Mucosa of descending colon (tissue), 3 donors: ENCODE results near the gene PNPLA3. TPM values are rescaled to one million over a fixed set of nuclear protein-coding genes. Genes with fewer than 3 reads are reported as not detected.

ENCODE experiments used
- ATAC-seq: fragments of 200-7000 bp; cut with Tn5 transposase; one replicate; pipeline ENCODE4 v1.9.1; 2020; ENCODE audit warnings: mild to moderate bottlenecking, moderate library complexity
- DNase-seq, 3 donors: peaks; one replicate each; pipeline ENCODE4 v3.0.0-alpha.2; 2020
- H3K36me3 ChIP-seq: fragments of 200-600 bp; one replicate; pipeline ENCODE4 v1.8.0; 2021; ENCODE audit warnings: low read depth, mild to moderate bottlenecking
- H3K4me1 ChIP-seq: fragments of 200-600 bp; one replicate; pipeline ENCODE4 v1.8.0; 2021; ENCODE audit warnings: low read depth, mild to moderate bottlenecking
- H3K4me3 ChIP-seq: fragments of 200-600 bp; one replicate; pipeline ENCODE4 v1.8.0; 2021; ENCODE audit warnings: mild to moderate bottlenecking
- H3K9me3 ChIP-seq: fragments of 200-600 bp; one replicate; pipeline ENCODE4 v1.8.0; 2021; ENCODE audit warnings: mild to moderate bottlenecking
- CTCF ChIP-seq: fragments of 200-600 bp; IDR thresholded peaks from one replicate; pipeline ENCODE4 v1.8.0; 2022; ENCODE audit warnings: antibody characterized with exemption, mild to moderate bottlenecking
- intact Hi-C, 2 donors: fragments of 100-400 bp; cut with DNase I in 1 of 2; cut with micrococcal nuclease in 1 of 2; formaldehyde crosslinking; loops; one replicate each; pipeline versions ENCODE4 v1.11.0 to v1.11.1; 2022; cut with DNase I, micrococcal nuclease
- total RNA-seq, 3 donors: library from RNA; stranded (reverse); fragmentation: NEBNext Ultra II Directional in 2 of 3; extraction: Animal tissue kit (Norgen Biotek cat#: 25700) in 2 of 3; gene quantifications; one replicate each; pipeline versions ENCODE4 v1.2.1 to v1.2.4, GENCODE V29; 2021 to 2023
- donor health status: DM: no; HTN: no; CAD: no; lungs with moderate emphysema.
- donor health status: DM: no; HTN: no; CAD: no.
- donor health status: DM: no; HTN: yes; CAD: no.

PNPLA3 gene
- total RNA-seq, 3 donors from 2014 or later = 0.16 to 0.23 (median 0.22) TPM

- Histone ChIP-seq H3K4me1 (peaks cover 4% of the 10 kb centered on the region), H3K9me3 (no peaks in the 10 kb centered on the region), H3K4me3 (no peak overlapping the region), H3K36me3 (no peaks in the 10 kb centered on the region)
- ATAC-seq = no peak
- no peak for TF ChIP-seq CTCF
- intact Hi-C loops = no loop called here
- DNase-seq = no peak
Observed at GRCh38 chr22:43923191-43923590, 414 bp upstream of the PNPLA3 start.

GRCh38 chr22:43924877-43925276, 1.3 kb downstream of the PNPLA3 start:
- intact Hi-C loops = no loop called here
- no peaks in the 10 kb centered on the region for H3K9me3 ChIP-seq
- TF ChIP-seq CTCF = no peak
- no peaks in the 10 kb centered on the region for H3K36me3 ChIP-seq
- peaks cover 4% of the 10 kb centered on the region for H3K4me1 ChIP-seq
- ATAC-seq (no peak), DNase-seq (no peak)
- no peak overlapping the region for H3K4me3 ChIP-seq

GRCh38 chr22:43925433-43926348, 2.1 kb downstream of the PNPLA3 start:
- DNase-seq (no peak), ATAC-seq (peak; percentile 37)
- no peak for TF ChIP-seq CTCF
- no peaks in the 10 kb centered on the region for H3K9me3 ChIP-seq
- H3K4me1 ChIP-seq = peaks cover 4% of the 10 kb centered on the region
- no peak overlapping the region for H3K4me3 ChIP-seq
- intact Hi-C loops = no loop called here
- no peaks in the 10 kb centered on the region for H3K36me3 ChIP-seq

GRCh38 chr22:43926349-43926710, 2.7 kb downstream of the PNPLA3 start:
- ATAC-seq (no peak), DNase-seq (no peak)
- intact Hi-C loops = no loop called here
- no peaks in the 10 kb centered on the region for H3K9me3 ChIP-seq
- peaks cover 4% of the 10 kb centered on the region for H3K4me1 ChIP-seq
- no peak overlapping the region for H3K4me3 ChIP-seq
- no peak for TF ChIP-seq CTCF
- no peaks in the 10 kb centered on the region for H3K36me3 ChIP-seq

- Histone ChIP-seq H3K4me1 (peaks cover 4% of the 10 kb centered on the region), H3K9me3 (no peaks in the 10 kb centered on the region), H3K36me3 (no peaks in the 10 kb centered on the region), H3K4me3 (no peak overlapping the region)
- intact Hi-C loops = no loop called here
- DNase-seq = no peak
- no peak for TF ChIP-seq CTCF
- ATAC-seq = no peak
Observed at GRCh38 chr22:43928468-43928867, 4.9 kb downstream of the PNPLA3 start.
